ENCODE measurements around the gene CAPN11. TPM values are rescaled to one million over a fixed set of nuclear protein-coding genes. Genes with fewer than 3 reads are reported as not detected.

CAPN11 gene
- total RNA-seq, 1 donor from 2014 or later = not detected

- H3K9me3 Mint-ChIP-seq (ENCODE audit: unreplicated experiment) = peaks cover 2% of the 10 kb centered on the region
- H3K36me3 Mint-ChIP-seq (ENCODE audit: unreplicated experiment) = peaks cover 4% of the 10 kb centered on the region
- H3K27me3 Mint-ChIP-seq (ENCODE audit: unreplicated experiment) = no peaks in the 10 kb centered on the region
- H3K27ac Mint-ChIP-seq (ENCODE audit: unreplicated experiment) = no peak overlapping the region
- H3K4me1 Mint-ChIP-seq (ENCODE audit: low read depth, unreplicated experiment) = no peaks in the 10 kb centered on the region
- H3K4me3 Mint-ChIP-seq (ENCODE audit: unreplicated experiment) = no peak overlapping the region
- no peak for TF ChIP-seq CTCF (IDR thresholded peaks at IDR 0.05; ENCODE audit: partially characterized antibody, unreplicated experiment)
- no peak for DNase-seq
Measured at GRCh38 chr6:44177691-44178423, 19.2 kb downstream of the CAPN11 start.

GRCh38 chr6:44178424-44179071, 19.9 kb downstream of the CAPN11 start:
- Mint-ChIP-seq H3K9me3 (ENCODE audit: unreplicated experiment) (peaks cover 2% of the 10 kb centered on the region), H3K27ac (ENCODE audit: unreplicated experiment) (no peak overlapping the region), H3K27me3 (ENCODE audit: unreplicated experiment) (no peaks in the 10 kb centered on the region), H3K36me3 (ENCODE audit: unreplicated experiment) (peaks cover 4% of the 10 kb centered on the region), H3K4me3 (ENCODE audit: unreplicated experiment) (no peak overlapping the region), H3K4me1 (ENCODE audit: low read depth, unreplicated experiment) (no peaks in the 10 kb centered on the region)
- no peak for DNase-seq
- TF ChIP-seq CTCF (IDR thresholded peaks at IDR 0.05; ENCODE audit: partially characterized antibody, unreplicated experiment) = no peak

- Mint-ChIP-seq H3K36me3 (ENCODE audit: unreplicated experiment) (peaks cover 4% of the 10 kb centered on the region), H3K4me1 (ENCODE audit: low read depth, unreplicated experiment) (no peaks in the 10 kb centered on the region), H3K27ac (ENCODE audit: unreplicated experiment) (no peak overlapping the region), H3K9me3 (ENCODE audit: unreplicated experiment) (peaks cover 2% of the 10 kb centered on the region), H3K27me3 (ENCODE audit: unreplicated experiment) (peaks cover under 1% of the 10 kb centered on the region), H3K4me3 (ENCODE audit: unreplicated experiment) (peak overlapping the region; percentile 27)
- no peak for TF ChIP-seq CTCF (IDR thresholded peaks at IDR 0.05; ENCODE audit: partially characterized antibody, unreplicated experiment)
- DNase-seq = no peak
Measured at GRCh38 chr6:44179072-44179536, 20.5 kb downstream of the CAPN11 start.

GRCh38 chr6:44179648-44180047, 21.0 kb downstream of the CAPN11 start:
- Mint-ChIP-seq H3K36me3 (ENCODE audit: unreplicated experiment) (peaks cover 4% of the 10 kb centered on the region), H3K4me3 (ENCODE audit: unreplicated experiment) (no peak overlapping the region), H3K27me3 (ENCODE audit: unreplicated experiment) (peaks cover 2% of the 10 kb centered on the region), H3K4me1 (ENCODE audit: low read depth, unreplicated experiment) (no peaks in the 10 kb centered on the region), H3K27ac (ENCODE audit: unreplicated experiment) (no peak overlapping the region), H3K9me3 (ENCODE audit: unreplicated experiment) (peaks cover 2% of the 10 kb centered on the region)
- TF ChIP-seq CTCF (IDR thresholded peaks at IDR 0.05; ENCODE audit: partially characterized antibody, unreplicated experiment) = no peak
- DNase-seq = no peak

- no peaks in the 10 kb centered on the region for H3K4me1 Mint-ChIP-seq (ENCODE audit: low read depth, unreplicated experiment)
- TF ChIP-seq CTCF (IDR thresholded peaks at IDR 0.05; ENCODE audit: partially characterized antibody, unreplicated experiment) = no peak
- H3K27ac Mint-ChIP-seq (ENCODE audit: unreplicated experiment) = no peak overlapping the region
- no peak for DNase-seq
- H3K9me3 Mint-ChIP-seq (ENCODE audit: unreplicated experiment) = peaks cover 2% of the 10 kb centered on the region
- peaks cover 2% of the 10 kb centered on the region for H3K27me3 Mint-ChIP-seq (ENCODE audit: unreplicated experiment)
- H3K36me3 Mint-ChIP-seq (ENCODE audit: unreplicated experiment) = peaks cover 4% of the 10 kb centered on the region
- H3K4me3 Mint-ChIP-seq (ENCODE audit: unreplicated experiment) = no peak overlapping the region
Measured at GRCh38 chr6:44180406-44180805, 21.8 kb downstream of the CAPN11 start.

All from glutamatergic neuron (in vitro differentiated cells).